ENCODE data around the gene PPFIBP2.

PPFIBP2 gene

DNA sequence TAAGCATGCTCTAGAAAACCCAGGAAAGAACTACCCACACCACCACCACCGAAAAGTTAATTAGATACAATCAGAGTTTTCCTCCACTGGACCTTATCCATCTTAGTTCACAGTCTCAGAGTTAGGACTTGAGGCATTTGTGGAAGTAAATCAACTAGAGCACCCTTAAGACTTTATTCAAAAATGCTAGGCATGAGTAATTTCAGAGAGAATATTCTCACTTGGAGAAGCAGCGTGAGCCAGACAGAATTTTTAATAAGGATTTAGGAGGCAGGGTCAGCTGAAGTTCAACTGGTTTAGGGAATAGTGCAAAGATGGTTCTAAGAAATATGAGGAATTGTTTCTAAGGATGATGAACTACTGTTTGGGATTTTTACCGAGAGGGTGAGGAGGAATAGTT is 29.7 kb upstream of the PPFIBP2 start:
- TF ChIP-seq, protein P1, sequence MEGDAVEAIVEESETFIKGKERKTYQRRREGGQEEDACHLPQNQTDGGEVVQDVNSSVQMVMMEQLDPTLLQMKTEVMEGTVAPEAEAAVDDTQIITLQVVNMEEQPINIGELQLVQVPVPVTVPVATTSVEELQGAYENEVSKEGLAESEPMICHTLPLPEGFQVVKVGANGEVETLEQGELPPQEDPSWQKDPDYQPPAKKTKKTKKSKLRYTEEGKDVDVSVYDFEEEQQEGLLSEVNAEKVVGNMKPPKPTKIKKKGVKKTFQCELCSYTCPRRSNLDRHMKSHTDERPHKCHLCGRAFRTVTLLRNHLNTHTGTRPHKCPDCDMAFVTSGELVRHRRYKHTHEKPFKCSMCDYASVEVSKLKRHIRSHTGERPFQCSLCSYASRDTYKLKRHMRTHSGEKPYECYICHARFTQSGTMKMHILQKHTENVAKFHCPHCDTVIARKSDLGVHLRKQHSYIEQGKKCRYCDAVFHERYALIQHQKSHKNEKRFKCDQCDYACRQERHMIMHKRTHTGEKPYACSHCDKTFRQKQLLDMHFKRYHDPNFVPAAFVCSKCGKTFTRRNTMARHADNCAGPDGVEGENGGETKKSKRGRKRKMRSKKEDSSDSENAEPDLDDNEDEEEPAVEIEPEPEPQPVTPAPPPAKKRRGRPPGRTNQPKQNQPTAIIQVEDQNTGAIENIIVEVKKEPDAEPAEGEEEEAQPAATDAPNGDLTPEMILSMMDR (IDR thresholded peaks at IDR 0.05; ENCODE audit: borderline replicate concordance, control extremely low read depth, extremely low read depth, insufficient read depth, missing control alignments) = no peak
- no peak for DNase-seq (ENCODE audit: low spot score)
- in situ Hi-C loops (cut with MboI; ENCODE audit: low sequenced_read_pairs, unreplicated experiment) = no loop called here

DNA sequence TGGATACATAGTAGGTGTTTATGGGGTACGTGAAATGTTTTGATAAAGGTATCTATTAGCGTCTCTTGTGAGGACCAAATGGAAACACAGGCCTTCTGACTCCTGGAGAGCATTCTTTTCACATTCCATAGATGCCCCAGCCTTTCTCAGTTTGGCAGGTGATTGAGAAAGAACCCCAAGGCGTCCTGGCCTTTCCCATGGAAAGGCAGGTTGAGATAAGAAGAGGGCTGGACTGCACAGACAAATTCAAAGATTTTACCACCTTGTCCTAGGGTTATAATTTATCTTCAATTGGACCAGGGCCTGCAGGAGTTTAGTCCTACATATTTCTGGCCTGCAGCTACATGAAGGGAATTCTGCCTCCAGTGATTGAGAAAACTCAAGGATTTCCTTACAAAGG is 29.2 kb upstream of the PPFIBP2 start:
- TF ChIP-seq, protein P1 (IDR thresholded peaks at IDR 0.05; ENCODE audit: borderline replicate concordance, control extremely low read depth, extremely low read depth, insufficient read depth, missing control alignments) = no peak
- in situ Hi-C loops (cut with MboI; ENCODE audit: low sequenced_read_pairs, unreplicated experiment) = no loop called here
- no peak for DNase-seq (ENCODE audit: low spot score)

DNA sequence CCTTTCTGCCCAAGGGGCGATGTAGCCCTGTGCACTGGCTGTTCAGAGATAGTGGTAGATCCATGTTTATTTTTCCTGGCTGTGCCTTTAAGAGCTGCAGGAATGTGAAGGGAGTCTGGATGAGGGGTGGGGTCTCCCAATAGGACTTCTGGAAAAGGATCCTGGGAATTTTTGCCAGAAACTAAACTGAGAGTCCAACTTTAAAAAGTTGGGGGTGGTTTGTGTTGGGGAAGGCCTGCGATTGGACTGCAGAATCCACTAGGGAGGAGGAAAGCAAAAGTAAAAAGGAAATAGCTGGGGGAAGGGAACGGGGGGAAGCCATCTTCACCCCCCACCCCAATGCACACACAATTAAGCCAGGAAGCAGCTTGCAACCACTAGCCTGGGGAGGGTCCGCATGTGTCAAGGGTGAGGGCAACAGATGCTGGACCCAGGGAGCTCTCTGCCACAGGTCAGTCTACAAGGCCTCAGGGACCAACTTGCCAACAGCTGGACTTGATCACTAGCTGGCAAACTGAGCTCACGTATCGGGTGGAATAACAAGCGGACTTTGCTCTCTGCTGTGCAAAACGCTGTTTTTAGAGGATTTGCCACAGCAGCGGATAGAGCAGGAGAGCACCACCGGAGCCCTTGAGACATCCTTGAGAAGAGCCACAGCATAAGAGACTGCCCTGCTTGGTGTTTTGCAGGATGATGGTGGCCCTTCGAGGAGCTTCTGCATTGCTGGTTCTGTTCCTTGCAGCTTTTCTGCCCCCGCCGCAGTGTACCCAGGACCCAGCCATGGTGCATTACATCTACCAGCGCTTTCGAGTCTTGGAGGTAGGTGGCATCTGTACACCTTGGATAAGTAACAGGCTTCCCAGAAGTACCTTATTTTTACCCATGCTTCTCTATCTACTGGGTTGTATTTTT is 28.4 kb upstream of the PPFIBP2 start, which contains the start of gene OLFML1:
OLFML1 (plus strand) TSS at position 321 of the 912 bp plus-strand sequence; CDS start at position 691, 370 bp downstream.
- in situ Hi-C loops (cut with MboI; ENCODE audit: low sequenced_read_pairs, unreplicated experiment) = no loop called here
- TF ChIP-seq, protein P1 (IDR thresholded peaks at IDR 0.05; ENCODE audit: borderline replicate concordance, control extremely low read depth, extremely low read depth, insufficient read depth, missing control alignments) = no peak
- DNase-seq (ENCODE audit: low spot score) = no peak

DNA sequence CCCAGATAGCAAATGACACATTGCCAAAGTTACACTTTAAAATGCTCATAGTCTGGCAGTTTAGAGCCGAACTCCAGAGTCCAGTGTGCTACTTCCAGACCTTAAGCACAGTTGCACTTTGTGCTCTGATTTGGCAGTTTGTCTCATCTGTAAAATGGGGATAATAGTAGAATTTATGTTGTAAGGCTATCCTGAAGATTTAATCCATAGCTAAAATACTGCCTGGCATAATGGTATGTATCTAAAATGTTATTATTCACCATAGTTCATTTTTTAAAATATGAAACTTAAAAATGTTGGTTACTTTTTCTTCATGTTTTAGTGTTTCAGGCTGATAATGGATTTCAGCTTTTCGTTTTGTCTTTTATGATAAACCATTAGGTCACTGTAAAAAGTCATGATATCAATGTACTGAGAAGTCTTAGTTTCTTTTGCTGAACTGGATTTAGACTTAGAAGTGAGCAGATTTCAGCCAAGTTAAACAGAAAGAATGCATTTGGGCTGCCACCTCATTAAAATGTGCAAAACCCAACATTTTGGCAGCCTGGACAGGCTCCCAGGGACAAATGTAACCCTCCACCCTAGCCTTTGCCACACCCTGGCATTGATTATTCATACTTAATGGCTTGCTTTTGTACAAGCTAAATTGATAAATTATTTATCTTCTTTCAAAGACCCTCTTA is 27.6 kb upstream of the PPFIBP2 start:
- no peak for DNase-seq (ENCODE audit: low spot score)
- in situ Hi-C loops (cut with MboI; ENCODE audit: low sequenced_read_pairs, unreplicated experiment) = no loop called here
- TF ChIP-seq, protein P1 (IDR thresholded peaks at IDR 0.05; ENCODE audit: borderline replicate concordance, control extremely low read depth, extremely low read depth, insufficient read depth, missing control alignments) = no peak

DNA sequence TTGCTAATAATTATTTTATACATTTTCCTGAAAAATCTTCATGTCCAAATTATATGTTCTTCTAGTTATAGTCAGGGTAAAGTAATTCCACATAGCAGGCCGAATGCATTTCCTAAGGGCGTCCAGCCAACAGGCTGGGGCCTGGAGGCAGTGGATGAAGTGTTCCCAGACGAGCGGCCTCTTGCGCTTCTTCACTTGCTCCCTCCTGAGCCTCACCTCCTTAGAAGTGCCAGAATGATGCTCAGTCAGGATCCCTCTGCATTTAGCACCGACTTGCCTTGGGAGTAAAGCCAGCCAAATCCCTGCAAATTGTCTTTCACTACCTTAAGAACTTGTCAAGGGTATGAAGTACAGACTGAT is 27.0 kb upstream of the PPFIBP2 start:
- TF ChIP-seq, protein P1 (IDR thresholded peaks at IDR 0.05; ENCODE audit: borderline replicate concordance, control extremely low read depth, extremely low read depth, insufficient read depth, missing control alignments) = no peak
- DNase-seq (ENCODE audit: low spot score) = no peak
- in situ Hi-C loops (cut with MboI; ENCODE audit: low sequenced_read_pairs, unreplicated experiment) = no loop called here

DNA sequence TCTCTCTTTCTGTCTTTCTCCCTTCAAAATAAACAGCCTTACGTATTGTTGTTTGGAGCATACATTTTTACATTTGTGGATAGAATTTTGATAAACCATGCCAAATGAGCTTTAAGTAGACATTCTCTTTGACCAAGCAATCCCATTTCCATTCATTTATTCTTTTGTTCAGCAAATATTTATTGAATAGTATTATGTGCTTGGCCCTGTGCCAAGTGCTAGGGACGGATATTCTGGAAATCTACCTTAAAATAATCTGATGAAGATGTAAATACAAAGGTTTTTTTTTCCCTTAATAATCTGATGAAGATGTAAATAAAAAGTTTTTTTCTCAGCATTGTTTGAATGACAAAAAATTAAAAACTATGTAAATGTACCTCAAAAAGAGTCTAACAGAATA is 26.4 kb upstream of the PPFIBP2 start:
- no peak for DNase-seq (ENCODE audit: low spot score)
- TF ChIP-seq, protein P1 (IDR thresholded peaks at IDR 0.05; ENCODE audit: borderline replicate concordance, control extremely low read depth, extremely low read depth, insufficient read depth, missing control alignments) = no peak
- in situ Hi-C loops (cut with MboI; ENCODE audit: low sequenced_read_pairs, unreplicated experiment) = no loop called here
